Fibroblast of gingiva (primary cell): ENCODE results near the gene MYO1A.
"Not testable (repeated sequence)": the region's sequence is repeated elsewhere in the genome, so short reads cannot be mapped to it uniquely, and the experiment has no call there.

Source experiments
- DNase-seq: peaks from one replicate; pipeline ENCODE4 v3.0.0-alpha.2; 2011; ENCODE audit warnings: low read depth

Gene MYO1A

GRCh38 chr12:56993346-56993745, 56.6 kb downstream of the MYO1A start:
- DNase-seq: no peak

- no peak for DNase-seq
Observed at GRCh38 chr12:56991319-56992246, 58.3 kb downstream of the MYO1A start.

GRCh38 chr12:56990648-56991318, 59.1 kb downstream of the MYO1A start:
- no peak for DNase-seq

- DNase-seq: no peak
Observed at GRCh38 chr12:56989861-56990610, 59.9 kb downstream of the MYO1A start.

GRCh38 chr12:56988207-56988739, 61.7 kb downstream of the MYO1A start:
- DNase-seq: no peak

- peak; percentile 65 for DNase-seq
Observed at GRCh38 chr12:56987551-56988053, 62.3 kb downstream of the MYO1A start.

GRCh38 chr12:56987011-56987410, 62.9 kb downstream of the MYO1A start:
- DNase-seq: no peak

GRCh38 chr12:56985714-56986113, 64.2 kb downstream of the MYO1A start:
- DNase-seq: not testable (repeated sequence)

GRCh38 chr12:56983386-56983785, 66.5 kb downstream of the MYO1A start:
- no peak for DNase-seq

GRCh38 chr12:56982578-56983236, 67.2 kb downstream of the MYO1A start:
- DNase-seq: not testable (repeated sequence)

GRCh38 chr12:56980941-56981530, 68.9 kb downstream of the MYO1A start:
- DNase-seq: no peak

GRCh38 chr12:56980268-56980667, 69.7 kb downstream of the MYO1A start:
- DNase-seq: no peak

GRCh38 chr12:56979628-56980027, 70.3 kb downstream of the MYO1A start:
- no peak for DNase-seq
